PC-3 (cell line): ENCODE measurements around the gene EVI2A. TPM values are rescaled to one million over a fixed set of nuclear protein-coding genes. Genes with fewer than 3 reads are reported as not detected.
A peak's percentile ranks its signal among the peaks of the same experiment; 100 is the strongest.

Experiments used
- ATAC-seq: fragments of 200-7000 bp; cut with Tn5 transposase; 2 replicates; pipeline ENCODE4 v1.9.1; 2020; ENCODE audit warnings: mild to moderate bottlenecking, moderate library complexity
- BruUV-seq: library from RNA; stranded (reverse); fragments of 400-500 nt; replicated peaks from 2 replicates; lab custom pipeline; 2021; lab: Mats Ljungman, UMichigan
- CTCF ChIA-PET: fragments of 300-600 bp; sonication (Branson Sonifier 250); formaldehyde crosslinking; loops from one replicate; lab custom pipeline; 2022; ENCODE audit warnings: antibody characterized with exemption; lab: Charles Lee
- POLR2A ChIA-PET: fragments of 300-600 bp; sonication (Branson Sonifier 250); formaldehyde crosslinking; loops from one replicate; lab custom pipeline; 2022; ENCODE audit warnings: antibody characterized with exemption; ENCODE audit not compliant: unreplicated experiment; lab: Charles Lee
- DNase-seq: peaks from one replicate; pipeline ENCODE4 v3.0.0-alpha.2; 2015
- H2AFZ ChIP-seq: fragments of 300-600 bp; sonication (generic); 2 replicates; pipeline ENCODE4 v1.6.0; 2016; ENCODE audit warnings: antibody characterized with exemption, low read length
- H3F3A ChIP-seq: fragments of 300-600 bp; sonication (generic); one replicate; pipeline ENCODE4 v1.6.0; 2017; ENCODE audit warnings: antibody characterized with exemption, low read length, control low read depth, mild to moderate bottlenecking; ENCODE audit not compliant: unreplicated experiment
- H3K27ac ChIP-seq: fragments of 300-600 bp; sonication (generic); 2 replicates; pipeline ENCODE4 v1.5.1; 2016; ENCODE audit warnings: mild to moderate bottlenecking, low read length
- H3K27me3 ChIP-seq: fragments of 300-600 bp; sonication (generic); 2 replicates; pipeline ENCODE4 v1.6.1; 2016; ENCODE audit warnings: low read length, mixed read lengths
- H3K36me3 ChIP-seq: fragments of 300-600 bp; sonication (generic); 2 replicates; pipeline ENCODE4 v1.6.1; 2016; ENCODE audit warnings: low read depth, mixed run types, low read length, mixed read lengths
- H3K4me1 ChIP-seq: fragments of 300-600 bp; sonication (generic); 2 replicates; pipeline ENCODE4 v1.5.1; 2016; ENCODE audit warnings: low read length; ENCODE audit not compliant: insufficient read depth
- H3K4me2 ChIP-seq: fragments of 300-600 bp; sonication (generic); 2 replicates; pipeline ENCODE4 v1.6.0; 2016; ENCODE audit warnings: low read length
- H3K4me3 ChIP-seq: fragments of 300-600 bp; sonication (generic); 2 replicates; pipeline ENCODE4 v1.5.1; 2016; ENCODE audit warnings: mild to moderate bottlenecking, low read length, mixed read lengths
- H3K79me2 ChIP-seq: fragments of 300-600 bp; sonication (generic); 2 replicates; pipeline ENCODE4 v1.6.1; 2017; ENCODE audit warnings: low read length, mixed read lengths
- H3K9ac ChIP-seq: fragments of 300-600 bp; sonication (generic); 2 replicates; pipeline ENCODE4 v1.6.0; 2016; ENCODE audit warnings: mild to moderate bottlenecking, low read length
- H3K9me2 ChIP-seq: fragments of 300-600 bp; sonication (generic); replicated peaks from 2 replicates; pipeline ENCODE4 v1.6.1; 2016; ENCODE audit warnings: mixed run types, low read length, mixed read lengths
- H3K9me3 ChIP-seq: fragments of 300-600 bp; sonication (generic); 2 replicates; pipeline ENCODE4 v1.6.1; 2016; ENCODE audit warnings: low read length, mixed read lengths
- H4K20me1 ChIP-seq: fragments of 300-600 bp; sonication (generic); 2 replicates; pipeline ENCODE4 v1.6.1; 2016; ENCODE audit warnings: low read length, mixed read lengths
- EZH2 ChIP-seq: fragments of 300-600 bp; sonication (generic); IDR thresholded peaks from one replicate; pipeline ENCODE4 v1.6.1; 2017; ENCODE audit warnings: antibody characterized with exemption, mild to moderate bottlenecking, low read length; ENCODE audit not compliant: unreplicated experiment
- EZH2phosphoT487 ChIP-seq: fragments of 300-600 bp; sonication (generic); IDR thresholded peaks from 2 replicates; pipeline ENCODE4 v1.6.1; 2018; ENCODE audit warnings: mild to moderate bottlenecking, antibody characterized with exemption, low read length, borderline replicate concordance
- intact Hi-C: fragments of 100-400 bp; cut with micrococcal nuclease; formaldehyde crosslinking; loops from 2 replicates; pipeline ENCODE4 v1.9.0; 2023
- total RNA-seq: library from RNA; depleted of rRNA; stranded (reverse); fragments of >200 nt; gene quantifications from 2 replicates; pipeline ENCODE4 v1.2.3, GENCODE V29; 2014
- TF ChIP-seq, protein P1 (sequence below): fragments of 300-600 bp; sonication (generic); conservative IDR thresholded peaks from 2 replicates; pipeline ENCODE4 v1.5.1; 2017; ENCODE audit warnings: antibody characterized with exemption, low read depth, mild to moderate bottlenecking, low read length

The EVI2A gene
- total RNA-seq, 1 experiment from 2014 or later = not detected

DNA sequence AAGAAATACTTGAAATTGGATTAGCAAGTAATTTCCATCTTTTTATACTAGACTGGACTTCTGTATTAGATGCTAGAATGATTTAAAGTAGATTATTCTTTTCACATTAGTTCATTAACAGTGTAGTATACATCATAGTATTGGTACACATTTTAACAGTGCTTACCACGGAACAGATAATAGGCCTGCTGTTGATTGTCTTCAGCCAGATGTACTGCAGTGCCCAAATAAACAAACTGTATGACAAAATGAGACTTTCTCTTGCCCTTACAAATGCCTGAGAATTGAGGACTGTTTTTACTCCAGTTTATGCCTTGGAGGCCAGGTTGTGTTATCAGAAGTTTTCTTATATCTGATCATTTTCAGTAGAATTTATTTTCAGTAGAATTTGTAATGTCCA, 631 bp downstream of the EVI2A start:
- intact Hi-C loops = loop anchor here (5.0 kb wide), 1 partner anchor 73 kb away; no protein-coding TSS in a partner anchor
- ATAC-seq (no peak; the same call in 1 of the 2 replicates), DNase-seq (no peak)
- no peaks in the 10 kb centered on the region for H3K27me3 ChIP-seq
- no peaks in the 10 kb centered on the region for H3F3A ChIP-seq
- ChIA-PET POLR2A (no interaction called here), CTCF (no interaction called here)
- H3K4me3 ChIP-seq = no peak overlapping the region
- no peaks in the 10 kb centered on the region for H4K20me1 ChIP-seq
- H3K27ac ChIP-seq = peak overlapping the region; percentile 59
- peak overlapping the region; percentile 16; the same call in 1 of the 2 replicates for H3K9ac ChIP-seq
- H3K9me2 ChIP-seq = no peaks in the 10 kb centered on the region
- no peaks in the 10 kb centered on the region for H3K36me3 ChIP-seq
- H3K79me2 ChIP-seq = no peaks in the 10 kb centered on the region
- no peak overlapping the region for H2AFZ ChIP-seq
- peaks cover 18% of the 10 kb centered on the region for H3K4me1 ChIP-seq
- BruUV-seq = no TSS peak
- H3K9me3 ChIP-seq = no peaks in the 10 kb centered on the region
- no peak for TF ChIP-seq EZH2
- TF ChIP-seq, protein P1, sequence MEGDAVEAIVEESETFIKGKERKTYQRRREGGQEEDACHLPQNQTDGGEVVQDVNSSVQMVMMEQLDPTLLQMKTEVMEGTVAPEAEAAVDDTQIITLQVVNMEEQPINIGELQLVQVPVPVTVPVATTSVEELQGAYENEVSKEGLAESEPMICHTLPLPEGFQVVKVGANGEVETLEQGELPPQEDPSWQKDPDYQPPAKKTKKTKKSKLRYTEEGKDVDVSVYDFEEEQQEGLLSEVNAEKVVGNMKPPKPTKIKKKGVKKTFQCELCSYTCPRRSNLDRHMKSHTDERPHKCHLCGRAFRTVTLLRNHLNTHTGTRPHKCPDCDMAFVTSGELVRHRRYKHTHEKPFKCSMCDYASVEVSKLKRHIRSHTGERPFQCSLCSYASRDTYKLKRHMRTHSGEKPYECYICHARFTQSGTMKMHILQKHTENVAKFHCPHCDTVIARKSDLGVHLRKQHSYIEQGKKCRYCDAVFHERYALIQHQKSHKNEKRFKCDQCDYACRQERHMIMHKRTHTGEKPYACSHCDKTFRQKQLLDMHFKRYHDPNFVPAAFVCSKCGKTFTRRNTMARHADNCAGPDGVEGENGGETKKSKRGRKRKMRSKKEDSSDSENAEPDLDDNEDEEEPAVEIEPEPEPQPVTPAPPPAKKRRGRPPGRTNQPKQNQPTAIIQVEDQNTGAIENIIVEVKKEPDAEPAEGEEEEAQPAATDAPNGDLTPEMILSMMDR = no peak
- TF ChIP-seq EZH2phosphoT487 = no peak
- peak overlapping the region; percentile 58 for H3K4me2 ChIP-seq

DNA sequence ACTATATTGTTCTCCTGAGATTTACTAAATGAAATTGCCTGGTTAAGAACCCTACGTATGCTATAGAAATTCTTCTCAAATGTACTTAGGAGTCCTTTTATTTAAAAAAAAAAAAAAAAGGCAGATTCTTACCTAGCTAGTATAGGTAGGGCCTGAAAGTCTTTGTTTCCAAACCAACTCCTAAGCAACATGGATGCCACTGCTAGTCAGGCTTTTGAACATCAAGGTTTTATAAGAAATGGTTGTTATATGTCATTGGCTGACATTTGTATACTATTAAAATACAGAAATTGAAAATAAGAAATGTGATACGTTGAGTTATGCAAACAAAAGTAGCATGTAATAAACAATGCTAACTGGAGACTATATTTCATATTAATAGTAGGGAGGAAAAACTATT, 1.2 kb downstream of the EVI2A start:
- no peak overlapping the region for H3K4me3 ChIP-seq
- no peaks in the 10 kb centered on the region for H3K9me3 ChIP-seq
- ChIA-PET POLR2A (no interaction called here), CTCF (no interaction called here)
- DNase-seq (no peak), ATAC-seq (no peak)
- H3K36me3 ChIP-seq = no peaks in the 10 kb centered on the region
- H3K79me2 ChIP-seq = no peaks in the 10 kb centered on the region
- H3K27me3 ChIP-seq = no peaks in the 10 kb centered on the region
- no peak overlapping the region for H3K27ac ChIP-seq
- H3K4me1 ChIP-seq = peaks cover 18% of the 10 kb centered on the region
- H3F3A ChIP-seq = no peaks in the 10 kb centered on the region
- no peak for TF ChIP-seq EZH2
- no peak for TF ChIP-seq EZH2phosphoT487
- TF ChIP-seq, protein P1 = no peak
- no peaks in the 10 kb centered on the region for H3K9me2 ChIP-seq
- intact Hi-C loops = loop anchor here (5.0 kb wide), 1 partner anchor 73 kb away; no protein-coding TSS in a partner anchor
- no peak overlapping the region for H3K4me2 ChIP-seq
- BruUV-seq = no TSS peak
- H3K9ac ChIP-seq = no peak overlapping the region
- no peak overlapping the region for H2AFZ ChIP-seq
- no peaks in the 10 kb centered on the region for H4K20me1 ChIP-seq

DNA sequence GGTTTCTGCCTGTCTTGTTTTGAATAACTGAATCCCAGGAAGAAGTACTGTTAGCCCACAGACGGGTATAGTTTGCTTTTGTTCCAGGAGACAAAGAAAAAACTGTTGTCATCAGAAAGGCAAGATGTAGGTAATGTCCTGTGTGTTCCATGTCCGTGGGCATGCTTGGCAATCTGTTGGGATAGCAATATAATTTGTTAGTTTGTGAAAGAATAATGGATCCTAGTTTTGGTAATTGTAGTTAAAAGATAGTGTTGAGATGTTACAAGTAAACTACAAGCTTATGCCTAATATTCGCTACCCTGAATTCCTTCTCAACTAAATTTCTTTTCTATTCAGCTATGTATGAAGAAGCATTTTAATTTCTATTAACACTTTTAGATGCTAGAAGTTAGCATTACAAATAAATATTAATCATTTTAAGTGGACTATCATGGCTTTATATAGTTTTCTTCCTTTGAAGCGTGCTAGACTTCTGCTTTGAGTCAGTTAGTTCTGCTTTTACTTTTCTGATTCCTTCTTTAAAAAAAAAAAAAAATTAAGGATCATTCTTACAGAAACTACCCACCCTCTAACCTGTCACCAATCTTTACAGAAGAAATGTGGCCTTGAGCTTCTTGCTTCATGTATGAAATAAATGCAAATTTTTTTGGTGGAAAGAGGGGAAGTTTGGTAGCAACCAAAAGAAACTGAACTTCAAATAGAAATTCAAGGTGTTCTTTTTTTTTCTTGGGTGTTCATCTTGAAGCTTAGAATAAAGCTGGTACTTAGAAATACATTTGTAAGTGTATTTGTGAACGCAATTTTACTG, 2.4 kb downstream of the EVI2A start:
- Histone ChIP-seq H3K9me3 (no peaks in the 10 kb centered on the region), H3K27me3 (no peaks in the 10 kb centered on the region), H3K9me2 (no peaks in the 10 kb centered on the region), H4K20me1 (no peaks in the 10 kb centered on the region), H3K36me3 (no peaks in the 10 kb centered on the region), H3K9ac (no peak overlapping the region), H3K79me2 (no peaks in the 10 kb centered on the region), H3K27ac (no peak overlapping the region), H3K4me1 (peaks cover 26% of the 10 kb centered on the region), H3K4me3 (no peak overlapping the region), H2AFZ (no peak overlapping the region), H3K4me2 (no peak overlapping the region), H3F3A (no peaks in the 10 kb centered on the region)
- ChIA-PET CTCF (no interaction called here), POLR2A (no interaction called here)
- DNase-seq (no peak), ATAC-seq (no peak)
- TF ChIP-seq EZH2 = no peak
- no peak for TF ChIP-seq EZH2phosphoT487
- TF ChIP-seq, protein P1 = no peak
- intact Hi-C loops = loop anchor here (10.0 kb wide), 1 partner anchor 46 kb away; no protein-coding TSS in a partner anchor
- BruUV-seq = no TSS peak
